Upper lobe of left lung (tissue), 6 donors: Measurements from ENCODE around the gene MAP2K4. TPM values are rescaled to one million over a fixed set of nuclear protein-coding genes. Genes with fewer than 3 reads are reported as not detected.

Experiments used
- ATAC-seq, 2 donors: fragments of 200-7000 bp; cut with Tn5 transposase; one replicate each; pipeline ENCODE4 v1.9.1; 2022; ENCODE audit warnings: mild to moderate bottlenecking in 2 of 2, moderate library complexity in 2 of 2; ENCODE audit not compliant: low FRiP score in 2 of 2
- DNase-seq, 2 donors: peaks; one replicate each; pipeline ENCODE4 v3.0.0-alpha.2; 2019 to 2020
- H3K27ac ChIP-seq, 4 donors: fragments of 200-600 bp; sonication (generic); one replicate each; pipeline ENCODE4 v1.5.1; 2016 to 2019
- H3K27me3 ChIP-seq, 4 donors: fragments of 200-600 bp; sonication (generic); one replicate each; pipeline ENCODE4 v1.5.1; 2017 to 2019
- H3K36me3 ChIP-seq, 4 donors: fragments of 200-600 bp; sonication (generic); one replicate each; pipeline ENCODE4 v1.5.1; 2016 to 2019
- H3K4me1 ChIP-seq, 4 donors: fragments of 200-600 bp; sonication (generic); one replicate each; pipeline ENCODE4 v1.5.1; 2018 to 2019
- H3K4me3 ChIP-seq, 4 donors: fragments of 200-600 bp; sonication (generic); one replicate each; pipeline ENCODE4 v1.5.1; 2017 to 2019; ENCODE audit warnings: mild to moderate bottlenecking in 2 of 4, moderate library complexity in 1 of 4
- H3K9me3 ChIP-seq, 4 donors: fragments of 200-600 bp; sonication (generic); one replicate each; pipeline ENCODE4 v1.5.1; 2018 to 2019
- EP300 ChIP-seq, 4 donors: sonication (generic); formaldehyde crosslinking; IDR thresholded peaks; one replicate each; pipeline ENCODE4 v1.5.1; 2017; ENCODE audit warnings: antibody characterized with exemption in 4 of 4, control low read depth in 2 of 4
- POLR2A ChIP-seq, 4 donors: fragments of 450-650 bp; IDR thresholded peaks; one replicate each; pipeline ENCODE4 v1.5.1; 2016 to 2017; ENCODE audit warnings: antibody characterized with exemption in 4 of 4, mild to moderate bottlenecking in 2 of 4
- POLR2AphosphoS5 ChIP-seq, 2 donors: sonication (generic); formaldehyde crosslinking; IDR thresholded peaks; one replicate each; pipeline ENCODE4 v1.5.1; 2017; ENCODE audit warnings: antibody characterized with exemption in 2 of 2
- WGBS, 2 donors: methylation state at CpG; one replicate each; pipeline ENCODE4 v1.1.5; 2017 to 2018; 5-methylcytosine and 5-hydroxymethylcytosine counted together
- total RNA-seq, 6 donors: library from RNA; depleted of rRNA in 4 of 6; stranded (reverse); fragments of >200 nt in 4 of 6; gene quantifications; one replicate each; pipeline versions ENCODE4 v1.1.0 to v1.2.1, GENCODE V29; 2016 to 2021
- TF ChIP-seq, protein P1 (sequence below), 6 experiments: fragments of 450-650 bp in 4 of 6; fragments of 200-600 bp in 2 of 6; sonication (generic) in 2 of 6; IDR thresholded peaks; one replicate each; pipeline ENCODE4 v1.5.1; 2016 to 2019; ENCODE audit warnings: antibody characterized with exemption in 6 of 6
- donor health status: DM: no; HTN: no; CAD: no; lungs with moderate emphysema.
- donor health status: DM: no; HTN: yes; CAD: no; lungs with severe emphysema.

Gene MAP2K4
- total RNA-seq, 6 donors from 2014 or later: 10.2 to 42.7 (median 25.6) TPM

DNA sequence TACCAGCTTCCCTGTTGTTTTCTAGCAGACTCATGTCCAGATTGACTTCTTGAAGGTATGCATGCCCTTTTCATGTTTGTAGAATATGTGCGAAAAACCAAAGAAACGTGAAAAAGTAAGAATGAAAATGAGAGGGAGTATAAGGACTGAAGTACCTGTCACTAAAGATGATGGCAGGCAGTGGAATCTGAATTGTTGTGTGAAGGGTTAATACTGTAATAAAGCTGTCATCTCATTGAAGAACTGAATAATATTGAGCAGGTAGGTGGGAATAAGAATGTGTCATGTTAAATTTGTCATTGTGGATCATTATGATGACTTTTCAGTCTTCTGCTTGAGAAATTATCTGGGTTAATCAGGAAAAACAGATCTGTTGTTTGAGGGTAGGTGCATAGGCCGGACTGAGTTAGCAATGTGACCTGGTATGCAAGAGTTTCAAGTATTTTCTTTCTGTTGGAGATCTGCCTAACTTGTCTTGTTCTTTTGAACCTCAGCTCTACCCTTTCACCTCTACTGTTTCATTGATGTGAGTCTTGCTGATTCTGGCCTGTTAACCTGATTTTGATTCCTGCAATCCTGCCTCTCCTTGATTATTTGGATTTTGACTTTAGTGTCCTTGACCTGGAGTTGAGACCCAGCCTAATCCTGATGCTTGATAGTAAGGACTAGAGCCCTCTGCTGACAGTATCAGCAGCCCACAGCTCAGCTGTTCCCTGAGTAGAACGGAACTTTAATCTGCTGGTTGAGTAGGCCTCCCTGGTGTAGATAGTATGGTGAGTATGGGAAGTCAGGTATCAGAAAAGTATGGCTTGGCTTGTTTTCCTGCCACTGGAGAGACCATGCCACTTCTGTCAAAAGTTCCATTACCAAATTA lies 64.6 kb downstream of the MAP2K4 start:
- WGBS, 2 donors: 94 to 95% methylated on average over 4 of the region's 4 CpGs

GRCh38 chr17:12088035-12088434 lies 67.4 kb downstream of the MAP2K4 start:
- Histone ChIP-seq H3K9me3 (no peaks in the 10 kb centered on the region), H3K4me3 (no peak overlapping the region), H3K4me1 (peaks cover 0 to 4% (median 0%) of the 10 kb centered on the region in 4 donors), H3K36me3 (peaks cover 0 to 5% (median 1%) of the 10 kb centered on the region in 4 donors), H3K27me3 (no peaks in the 10 kb centered on the region), H3K27ac (no peak overlapping the region)
- no peak for TF ChIP-seq POLR2AphosphoS5 (IDR thresholded peaks at IDR 0.05)
- TF ChIP-seq, protein P1, sequence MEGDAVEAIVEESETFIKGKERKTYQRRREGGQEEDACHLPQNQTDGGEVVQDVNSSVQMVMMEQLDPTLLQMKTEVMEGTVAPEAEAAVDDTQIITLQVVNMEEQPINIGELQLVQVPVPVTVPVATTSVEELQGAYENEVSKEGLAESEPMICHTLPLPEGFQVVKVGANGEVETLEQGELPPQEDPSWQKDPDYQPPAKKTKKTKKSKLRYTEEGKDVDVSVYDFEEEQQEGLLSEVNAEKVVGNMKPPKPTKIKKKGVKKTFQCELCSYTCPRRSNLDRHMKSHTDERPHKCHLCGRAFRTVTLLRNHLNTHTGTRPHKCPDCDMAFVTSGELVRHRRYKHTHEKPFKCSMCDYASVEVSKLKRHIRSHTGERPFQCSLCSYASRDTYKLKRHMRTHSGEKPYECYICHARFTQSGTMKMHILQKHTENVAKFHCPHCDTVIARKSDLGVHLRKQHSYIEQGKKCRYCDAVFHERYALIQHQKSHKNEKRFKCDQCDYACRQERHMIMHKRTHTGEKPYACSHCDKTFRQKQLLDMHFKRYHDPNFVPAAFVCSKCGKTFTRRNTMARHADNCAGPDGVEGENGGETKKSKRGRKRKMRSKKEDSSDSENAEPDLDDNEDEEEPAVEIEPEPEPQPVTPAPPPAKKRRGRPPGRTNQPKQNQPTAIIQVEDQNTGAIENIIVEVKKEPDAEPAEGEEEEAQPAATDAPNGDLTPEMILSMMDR (IDR thresholded peaks at IDR 0.05): no peak
- no peak for TF ChIP-seq EP300 (IDR thresholded peaks at IDR 0.05)
- no peak for TF ChIP-seq POLR2A (IDR thresholded peaks at IDR 0.05)
- DNase-seq (no peak), ATAC-seq (no peak)
- 97 to 98% methylated on average over 1 of the region's 1 CpG for WGBS, 2 donors

More for the DNA sequence above, 64.6 kb downstream of the MAP2K4 start:
- DNase-seq: no peak
- Histone ChIP-seq H3K9me3 (no peaks in the 10 kb centered on the region), H3K4me1 (peaks cover 0 to 4% (median 0%) of the 10 kb centered on the region in 4 donors), H3K27me3 (no peaks in the 10 kb centered on the region), H3K36me3 (peaks cover 0 to 16% (median 3%) of the 10 kb centered on the region in 4 donors), H3K4me3 (no peak overlapping the region), H3K27ac (no peak overlapping the region)
- TF ChIP-seq POLR2A (IDR thresholded peaks at IDR 0.05): no peak
- TF ChIP-seq POLR2AphosphoS5 (IDR thresholded peaks at IDR 0.05): no peak
- TF ChIP-seq, protein P1 (IDR thresholded peaks at IDR 0.05): no peak
- TF ChIP-seq EP300 (IDR thresholded peaks at IDR 0.05): no peak
- ATAC-seq: no peak

- no peaks in the 10 kb centered on the region for H3K9me3 ChIP-seq
- H3K27me3 ChIP-seq: no peaks in the 10 kb centered on the region
- WGBS, 2 donors: 85 to 86% methylated on average over 3 of the region's 3 CpGs
- ATAC-seq (no peak), DNase-seq (no peak)
- H3K27ac ChIP-seq: no peak overlapping the region
- H3K4me1 ChIP-seq: peaks cover 0 to 4% (median 0%) of the 10 kb centered on the region in 4 donors
- TF ChIP-seq EP300 (IDR thresholded peaks at IDR 0.05) (no peak), POLR2AphosphoS5 (IDR thresholded peaks at IDR 0.05) (no peak), POLR2A (IDR thresholded peaks at IDR 0.05) (no peak)
- TF ChIP-seq, protein P1 (IDR thresholded peaks at IDR 0.05): no peak
- no peak overlapping the region for H3K4me3 ChIP-seq
- H3K36me3 ChIP-seq: peaks cover 0 to 3% (median 0%) of the 10 kb centered on the region in 4 donors
Measured at GRCh38 chr17:12089809-12090384, 69.2 kb downstream of the MAP2K4 start.

DNA sequence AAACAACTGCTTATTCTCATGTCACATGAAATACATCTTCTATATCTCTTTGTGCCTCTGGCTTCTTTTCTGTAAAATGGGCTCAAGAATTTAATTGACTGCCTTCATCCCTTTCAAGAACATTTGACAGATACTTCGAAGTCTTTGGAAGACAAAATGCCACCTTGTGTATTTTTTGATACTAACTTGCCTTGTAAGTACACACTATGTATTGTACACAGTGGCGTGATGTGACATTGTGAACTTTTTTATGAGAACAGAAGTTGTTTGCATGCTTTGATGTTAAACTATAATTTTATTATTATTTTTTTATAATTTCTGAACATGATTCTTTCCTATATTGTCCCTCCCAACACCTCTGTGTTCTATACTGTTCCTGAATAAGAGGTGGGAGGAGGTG lies 73.7 kb downstream of the MAP2K4 start:
- Histone ChIP-seq H3K4me3 (no peak overlapping the region), H3K4me1 (peaks cover 0 to 4% (median 0%) of the 10 kb centered on the region in 4 donors), H3K36me3 (peaks cover 3 to 19% (median 7%) of the 10 kb centered on the region in 4 donors), H3K27ac (no peak overlapping the region), H3K9me3 (no peaks in the 10 kb centered on the region), H3K27me3 (no peaks in the 10 kb centered on the region)
- ATAC-seq (no peak), DNase-seq (no peak)
- WGBS, 2 donors: 96 to 100% methylated on average over 2 of the region's 2 CpGs
- TF ChIP-seq EP300 (IDR thresholded peaks at IDR 0.05) (no peak), POLR2A (IDR thresholded peaks at IDR 0.05) (no peak), POLR2AphosphoS5 (IDR thresholded peaks at IDR 0.05) (no peak)
- TF ChIP-seq, protein P1 (IDR thresholded peaks at IDR 0.05): no peak
